ENCODE measurements around the gene ZBTB20. TPM values are rescaled to one million over a fixed set of nuclear protein-coding genes. Genes with fewer than 3 reads are reported as not detected.

Gene ZBTB20
- total and polyA plus RNA-seq, 10 donors: 0.32 to 89.7 (median 71.8) TPM

DNA sequence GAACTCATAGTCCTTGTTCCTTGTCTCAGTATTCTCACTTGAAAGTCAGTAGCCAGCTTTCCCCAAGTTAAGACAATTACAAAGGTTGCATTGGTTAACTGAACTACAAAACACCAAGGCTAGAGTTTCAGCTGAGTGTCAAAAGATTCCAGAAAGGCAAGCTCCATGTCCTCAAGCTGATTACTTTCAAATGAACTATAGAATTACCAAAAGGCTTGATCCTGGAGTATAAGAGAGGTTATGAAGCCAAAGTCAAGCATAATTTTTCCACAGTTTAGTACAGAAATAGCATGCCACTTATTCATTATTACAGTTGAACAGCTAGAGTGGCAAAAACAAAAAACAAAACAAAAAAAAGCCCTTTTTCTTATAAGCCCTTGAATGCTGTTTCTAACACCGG is 51.9 kb downstream of the ZBTB20 start:
- Histone ChIP-seq H3K36me3 (no peaks in the 10 kb centered on the region), H3K27ac (no peak overlapping the region), H3K27me3 (replicated peaks in 1 of 7) (no peaks in the 10 kb centered on the region), H3K4me1 (peaks cover 4 to 73% (median 43%) of the 10 kb centered on the region in 6 donors), H3K9me3 (no peaks in the 10 kb centered on the region), H3K4me3 (no peak overlapping the region)
- no peak for DNase-seq
- TF ChIP-seq POLR2A (IDR thresholded peaks at IDR 0.05) (no peak), POLR2AphosphoS5 (IDR thresholded peaks at IDR 0.05) (no peak)
- TF ChIP-seq, protein P1, sequence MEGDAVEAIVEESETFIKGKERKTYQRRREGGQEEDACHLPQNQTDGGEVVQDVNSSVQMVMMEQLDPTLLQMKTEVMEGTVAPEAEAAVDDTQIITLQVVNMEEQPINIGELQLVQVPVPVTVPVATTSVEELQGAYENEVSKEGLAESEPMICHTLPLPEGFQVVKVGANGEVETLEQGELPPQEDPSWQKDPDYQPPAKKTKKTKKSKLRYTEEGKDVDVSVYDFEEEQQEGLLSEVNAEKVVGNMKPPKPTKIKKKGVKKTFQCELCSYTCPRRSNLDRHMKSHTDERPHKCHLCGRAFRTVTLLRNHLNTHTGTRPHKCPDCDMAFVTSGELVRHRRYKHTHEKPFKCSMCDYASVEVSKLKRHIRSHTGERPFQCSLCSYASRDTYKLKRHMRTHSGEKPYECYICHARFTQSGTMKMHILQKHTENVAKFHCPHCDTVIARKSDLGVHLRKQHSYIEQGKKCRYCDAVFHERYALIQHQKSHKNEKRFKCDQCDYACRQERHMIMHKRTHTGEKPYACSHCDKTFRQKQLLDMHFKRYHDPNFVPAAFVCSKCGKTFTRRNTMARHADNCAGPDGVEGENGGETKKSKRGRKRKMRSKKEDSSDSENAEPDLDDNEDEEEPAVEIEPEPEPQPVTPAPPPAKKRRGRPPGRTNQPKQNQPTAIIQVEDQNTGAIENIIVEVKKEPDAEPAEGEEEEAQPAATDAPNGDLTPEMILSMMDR (IDR thresholded peaks at IDR 0.05 in 8 of 11, conservative IDR thresholded peaks at IDR 0.05 in 3 of 11): no peak
- intact Hi-C loops (cut with DNase I; ENCODE audit: low total_unique reads): loop anchor here (10.0 kb wide), 1 partner anchor 70 kb away; no protein-coding TSS in a partner anchor
- WGBS, 5 donors: 76 to 95% (median 86%) methylated on average over 1 of the region's 1 CpG

GRCh38 chr3:115092220-115092791 is 54.8 kb downstream of the ZBTB20 start:
- 2 to 18% (median 13%) methylated on average over 4 of the region's 4 CpGs for WGBS, 5 donors
- Histone ChIP-seq H3K9me3 (no peaks in the 10 kb centered on the region), H3K4me3 (no peak overlapping the region), H3K27ac (peak overlapping the region in 5 of 8 donors; percentile 1 to 39 (median 3)), H3K27me3 (replicated peaks in 1 of 7) (no peaks in the 10 kb centered on the region), H3K36me3 (no peaks in the 10 kb centered on the region), H3K4me1 (peaks cover 0 to 49% (median 18%) of the 10 kb centered on the region in 6 donors)
- intact Hi-C loops (cut with DNase I; ENCODE audit: low total_unique reads): loop anchor here (10.0 kb wide), 1 partner anchor 72 kb away; no protein-coding TSS in a partner anchor
- DNase-seq: peak; percentile 71
- no peak for TF ChIP-seq POLR2AphosphoS5 (IDR thresholded peaks at IDR 0.05)
- TF ChIP-seq, protein P1 (IDR thresholded peaks at IDR 0.05 in 8 of 11, conservative IDR thresholded peaks at IDR 0.05 in 3 of 11): peak in 9 of 11 experiments; percentile 14 to 67 (median 57)

DNA sequence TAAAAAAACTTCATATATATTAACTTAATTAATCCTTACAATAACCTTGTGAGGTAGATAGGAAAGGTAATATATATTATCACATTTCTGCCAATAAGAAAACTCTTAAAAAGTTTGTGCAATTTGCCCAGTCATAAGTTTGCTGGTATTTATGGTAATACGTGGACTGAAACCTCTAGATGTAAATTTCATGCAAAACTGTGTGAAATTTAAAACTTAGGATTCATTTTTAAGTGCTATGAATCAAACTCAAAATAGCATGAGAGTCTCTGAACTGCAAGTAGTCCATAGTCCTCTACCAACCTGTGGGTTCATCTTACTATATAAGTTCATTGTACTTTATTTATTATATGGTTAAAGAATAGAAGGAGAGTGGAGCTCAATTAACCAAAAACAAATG is 56.4 kb downstream of the ZBTB20 start:
- Histone ChIP-seq H3K27me3 (replicated peaks in 1 of 7) (no peaks in the 10 kb centered on the region), H3K4me3 (no peak overlapping the region), H3K27ac (no peak overlapping the region), H3K9me3 (no peaks in the 10 kb centered on the region), H3K4me1 (peaks cover 0 to 41% (median 16%) of the 10 kb centered on the region in 6 donors), H3K36me3 (no peaks in the 10 kb centered on the region)
- DNase-seq: no peak
- WGBS, 5 donors: 79 to 89% (median 84%) methylated on average over 1 of the region's 1 CpG
- intact Hi-C loops (cut with DNase I; ENCODE audit: low total_unique reads): loop anchor here (10.0 kb wide), 1 partner anchor 74 kb away; no protein-coding TSS in a partner anchor
- TF ChIP-seq POLR2A (IDR thresholded peaks at IDR 0.05) (no peak), POLR2AphosphoS5 (IDR thresholded peaks at IDR 0.05) (no peak)
- TF ChIP-seq, protein P1 (IDR thresholded peaks at IDR 0.05 in 8 of 11, conservative IDR thresholded peaks at IDR 0.05 in 3 of 11): no peak

- Histone ChIP-seq H3K27me3 (replicated peaks in 1 of 7) (no peaks in the 10 kb centered on the region), H3K36me3 (no peaks in the 10 kb centered on the region), H3K4me1 (peaks cover 0 to 41% (median 16%) of the 10 kb centered on the region in 6 donors), H3K9me3 (no peaks in the 10 kb centered on the region), H3K27ac (no peak overlapping the region), H3K4me3 (no peak overlapping the region)
- no peak for DNase-seq
- no peak for TF ChIP-seq POLR2A (IDR thresholded peaks at IDR 0.05)
- TF ChIP-seq, protein P1 (IDR thresholded peaks at IDR 0.05 in 8 of 11, conservative IDR thresholded peaks at IDR 0.05 in 3 of 11): no peak
- no peak for TF ChIP-seq POLR2AphosphoS5 (IDR thresholded peaks at IDR 0.05)
- intact Hi-C loops (cut with DNase I; ENCODE audit: low total_unique reads): no loop called here
- 89 to 94% (median 90%) methylated on average over 2 of the region's 2 CpGs for WGBS, 5 donors
These were observed 57.6 kb downstream of the ZBTB20 start for GRCh38 chr3:115089481-115089880.

Measured in spleen (tissue), 11 donors.